Myometrial cell (primary cell): ENCODE results near the gene HDAC1. TPM values are rescaled to one million over a fixed set of nuclear protein-coding genes. Genes with fewer than 3 reads are reported as not detected.

Experiments
- total RNA-seq: library from RNA; depleted of rRNA; stranded (reverse); fragments of >200 nt; gene quantifications from 2 replicates; pipeline ENCODE4 v1.2.3, GENCODE V29; 2015

HDAC1 gene
- 65.6 and 69.5 TPM in 2 replicates for total RNA-seq

GRCh38 chr1:32291708-32292538 is at the start of gene HDAC1:
TSS of gene HDAC1 (plus strand) at chr1:32292083. CDS start at chr1:32292170, 87 bp downstream.

GRCh38 chr1:32246888-32247273 is 45.0 kb upstream of the HDAC1 start, which contains the start of gene FAM167B:
TSS of gene FAM167B (plus strand) at chr1:32247222. CDS start at chr1:32247422, 200 bp downstream.

GRCh38 chr1:32250893-32251716 is 40.8 kb upstream of the HDAC1 start, which contains the start of gene LCK:
TSS of gene LCK (plus strand) at chr1:32251265. CDS start at chr1:32274330, 23,065 bp downstream.

GRCh38 chr1:32335790-32336590 is 44.1 kb downstream of the HDAC1 start, which contains the start of gene MARCKSL1:
TSS of gene MARCKSL1 (minus strand) at chr1:32336233. CDS start at chr1:32336033, 200 bp downstream.

GRCh38 chr1:32362474-32363313 is 70.8 kb downstream of the HDAC1 start, which contains the start of the genes FAM229A and TSSK3:
TSS of gene FAM229A (minus strand) at chr1:32362485. CDS start at chr1:32362091, 394 bp downstream.
TSS of gene TSSK3 (plus strand) at chr1:32362539. CDS start at chr1:32362702, 163 bp downstream.

Other genes with a start within 250 kb of the HDAC1 start
- 5.1 and 7.8 TPM in 2 replicates for gene TMEM39B, start 219.1 kb upstream of the HDAC1 start, total RNA-seq
- gene KPNA6, start 184.0 kb upstream of the HDAC1 start, total RNA-seq, result 45.3 and 47.7 TPM in 2 replicates
- gene TXLNA, start 112.4 kb upstream of the HDAC1 start, total RNA-seq, result 57.9 and 77.3 TPM in 2 replicates
- 17.6 and 17.9 TPM in 2 replicates for gene CCDC28B, start 91.5 kb upstream of the HDAC1 start, total RNA-seq
- gene IQCC, start 86.4 kb upstream of the HDAC1 start, total RNA-seq, result 1.4 and 2.1 TPM in 2 replicates
- gene DCDC2B, start 83.0 kb upstream of the HDAC1 start, total RNA-seq, result not detected in 2 replicates
- 14.2 and 16.4 TPM in 2 replicates for gene TMEM234, start 69.7 kb upstream of the HDAC1 start, total RNA-seq
- gene EIF3I, start 69.7 kb upstream of the HDAC1 start, total RNA-seq, result 502 and 539 TPM in 2 replicates
- gene FAM167B, start 44.9 kb upstream of the HDAC1 start, total RNA-seq, result 0.35 TPM in 1 of 2 replicates, not detected in the other
- gene LCK, start 40.8 kb upstream of the HDAC1 start, total RNA-seq, result not detected in 2 replicates
- gene MARCKSL1, start 44.1 kb downstream of the HDAC1 start, total RNA-seq, result 38.6 and 39.5 TPM in 2 replicates
- gene FAM229A, start 70.4 kb downstream of the HDAC1 start, total RNA-seq, result 0.89 TPM in 1 of 2 replicates, not detected in the other
- gene TSSK3, start 70.5 kb downstream of the HDAC1 start, total RNA-seq, result not detected in 2 replicates
- gene BSDC1, start 102.4 kb downstream of the HDAC1 start, total RNA-seq, result 64.7 and 77.3 TPM in 2 replicates
- gene ZBTB8B, start 173.0 kb downstream of the HDAC1 start, total RNA-seq, result not detected in 2 replicates
- gene ZBTB8A, start 247.3 kb downstream of the HDAC1 start, total RNA-seq, result 3.0 and 3.2 TPM in 2 replicates